ENCODE data around the gene KRT36.

DNA sequence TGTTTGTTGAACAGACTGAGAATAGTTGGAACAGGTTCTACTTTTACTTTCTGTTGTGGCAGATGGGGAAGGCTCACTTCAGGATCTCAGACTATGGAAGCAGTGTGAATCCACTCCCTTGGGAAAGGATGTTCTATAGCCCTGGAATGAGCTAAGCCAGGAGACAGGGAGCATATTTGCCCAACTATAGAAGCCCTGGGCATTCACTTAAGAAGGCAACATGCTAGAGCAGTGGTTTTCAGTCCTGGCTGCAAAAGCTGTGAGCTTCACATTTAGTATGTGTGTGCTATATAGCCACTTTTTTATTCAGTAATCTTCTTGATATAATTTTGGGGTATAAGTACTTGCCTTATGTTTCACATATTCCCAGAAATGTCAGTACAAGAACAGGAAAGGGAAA lies 21.4 kb downstream of the KRT36 start:
- TF ChIP-seq, protein P1, sequence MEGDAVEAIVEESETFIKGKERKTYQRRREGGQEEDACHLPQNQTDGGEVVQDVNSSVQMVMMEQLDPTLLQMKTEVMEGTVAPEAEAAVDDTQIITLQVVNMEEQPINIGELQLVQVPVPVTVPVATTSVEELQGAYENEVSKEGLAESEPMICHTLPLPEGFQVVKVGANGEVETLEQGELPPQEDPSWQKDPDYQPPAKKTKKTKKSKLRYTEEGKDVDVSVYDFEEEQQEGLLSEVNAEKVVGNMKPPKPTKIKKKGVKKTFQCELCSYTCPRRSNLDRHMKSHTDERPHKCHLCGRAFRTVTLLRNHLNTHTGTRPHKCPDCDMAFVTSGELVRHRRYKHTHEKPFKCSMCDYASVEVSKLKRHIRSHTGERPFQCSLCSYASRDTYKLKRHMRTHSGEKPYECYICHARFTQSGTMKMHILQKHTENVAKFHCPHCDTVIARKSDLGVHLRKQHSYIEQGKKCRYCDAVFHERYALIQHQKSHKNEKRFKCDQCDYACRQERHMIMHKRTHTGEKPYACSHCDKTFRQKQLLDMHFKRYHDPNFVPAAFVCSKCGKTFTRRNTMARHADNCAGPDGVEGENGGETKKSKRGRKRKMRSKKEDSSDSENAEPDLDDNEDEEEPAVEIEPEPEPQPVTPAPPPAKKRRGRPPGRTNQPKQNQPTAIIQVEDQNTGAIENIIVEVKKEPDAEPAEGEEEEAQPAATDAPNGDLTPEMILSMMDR (IDR thresholded peaks at IDR 0.05 in 8 of 11, conservative IDR thresholded peaks at IDR 0.05 in 3 of 11), result no peak
- TF ChIP-seq POLR2A (IDR thresholded peaks at IDR 0.05), result no peak

Data from spleen (tissue), 7 donors.